Myometrial cell (primary cell): ENCODE results near the gene DLGAP3. TPM values are rescaled to one million over a fixed set of nuclear protein-coding genes. Genes with fewer than 3 reads are reported as not detected.

Experiments used
- total RNA-seq: library from RNA; depleted of rRNA; stranded (reverse); fragments of >200 nt; gene quantifications from 2 replicates; pipeline ENCODE4 v1.2.3, GENCODE V29; 2015

DLGAP3 gene
- 0.18 TPM in 1 of 2 replicates, not detected in the other for total RNA-seq

GRCh38 chr1:34929497-34929852 lies at the start of gene DLGAP3:
TSS of gene DLGAP3 (minus strand) at chr1:34929650. CDS start at chr1:34905383, 24,267 bp downstream.

GRCh38 chr1:34859446-34860200 lies 69.8 kb downstream of the DLGAP3 start, which contains the start of gene SMIM12:
TSS of gene SMIM12 (minus strand) at chr1:34859749. CDS start at chr1:34855977, 3,772 bp downstream.

Other genes with a start within 250 kb of the DLGAP3 start
- gene GJB5, start 174.6 kb downstream of the DLGAP3 start, total RNA-seq = not detected in 2 replicates
- gene GJB4, start 169.9 kb downstream of the DLGAP3 start, total RNA-seq = not detected in 2 replicates
- gene GJB3, start 148.4 kb downstream of the DLGAP3 start, total RNA-seq = not detected in 2 replicates
- not detected in 2 replicates for gene GJA4, start 136.7 kb downstream of the DLGAP3 start, total RNA-seq
- 25.1 and 31.9 TPM in 2 replicates for gene SMIM12, start 69.9 kb downstream of the DLGAP3 start, total RNA-seq
- gene TMEM35B, start 55.7 kb upstream of the DLGAP3 start, total RNA-seq = 69.8 and 71.2 TPM in 2 replicates
- gene ZMYM6, start 102.3 kb upstream of the DLGAP3 start, total RNA-seq = 7.2 and 10.6 TPM in 2 replicates
- gene ZMYM1, start 149.7 kb upstream of the DLGAP3 start, total RNA-seq = 10.7 and 16.5 TPM in 2 replicates